Nephron progenitor cell (in vitro differentiated cells): ENCODE measurements around the gene MANBA.

Experiments
- DNase-seq: peaks from one replicate; pipeline ENCODE4 v3.0.0; 2021
- H3K27ac Mint-ChIP-seq: 2 replicates; pipeline ENCODE4 v1.8.0; 2021; ENCODE audit warnings: mild to moderate bottlenecking, moderate library complexity, mixed read lengths
- H3K27me3 Mint-ChIP-seq: 2 replicates; pipeline ENCODE4 v1.8.0; 2021; ENCODE audit warnings: mild to moderate bottlenecking, low read depth, mixed read lengths; ENCODE audit not compliant: poor library complexity
- H3K36me3 Mint-ChIP-seq: 2 replicates; pipeline ENCODE4 v1.8.0; 2021; ENCODE audit warnings: low read depth, mixed read lengths
- H3K4me1 Mint-ChIP-seq: 2 replicates; pipeline ENCODE4 v1.8.0; 2021; ENCODE audit warnings: mixed read lengths
- H3K4me3 Mint-ChIP-seq: 2 replicates; pipeline ENCODE4 v1.8.0; 2021; ENCODE audit warnings: mild to moderate bottlenecking, moderate library complexity, mixed read lengths
- H3K9me3 Mint-ChIP-seq: 2 replicates; pipeline ENCODE4 v1.8.0; 2021; ENCODE audit warnings: mild to moderate bottlenecking, moderate library complexity, mixed read lengths
- CTCF ChIP-seq: fragments of 200-600 bp; sonication (generic); IDR thresholded peaks from 2 replicates; pipeline ENCODE4 v1.5.0; 2021; ENCODE audit warnings: antibody characterized with exemption

Gene MANBA

GRCh38 chr4:102647117-102647516, 113.7 kb downstream of the MANBA start:
- Mint-ChIP-seq H3K4me1 (no peaks in the 10 kb centered on the region), H3K27me3 (no peaks in the 10 kb centered on the region), H3K27ac (no peak overlapping the region), H3K4me3 (no peak overlapping the region), H3K9me3 (no peaks in the 10 kb centered on the region), H3K36me3 (peaks cover 33% of the 10 kb centered on the region)
- TF ChIP-seq CTCF, result no peak
- DNase-seq, result no peak

- H3K27ac Mint-ChIP-seq, result no peak overlapping the region
- H3K27me3 Mint-ChIP-seq, result no peaks in the 10 kb centered on the region
- no peak overlapping the region for H3K4me3 Mint-ChIP-seq
These were observed 118.0 kb downstream of the MANBA start for GRCh38 chr4:102642631-102643298.

GRCh38 chr4:102641793-102642192, 119.0 kb downstream of the MANBA start:
- Mint-ChIP-seq H3K4me3 (no peak overlapping the region), H3K9me3 (no peaks in the 10 kb centered on the region), H3K27ac (no peak overlapping the region), H3K36me3 (peaks cover 34% of the 10 kb centered on the region), H3K4me1 (no peaks in the 10 kb centered on the region), H3K27me3 (no peaks in the 10 kb centered on the region)
- no peak for DNase-seq
- TF ChIP-seq CTCF, result no peak

More at GRCh38 chr4:102642631-102643298, 118.0 kb downstream of the MANBA start:
- Mint-ChIP-seq H3K9me3 (no peaks in the 10 kb centered on the region), H3K4me1 (no peaks in the 10 kb centered on the region), H3K36me3 (peaks cover 30% of the 10 kb centered on the region)
- TF ChIP-seq CTCF, result no peak
- no peak for DNase-seq

- no peak overlapping the region for H3K27ac Mint-ChIP-seq
- H3K36me3 Mint-ChIP-seq, result peaks cover 35% of the 10 kb centered on the region
These were observed 120.1 kb downstream of the MANBA start for GRCh38 chr4:102640669-102641068.

GRCh38 chr4:102639598-102639997, 121.2 kb downstream of the MANBA start:
- Mint-ChIP-seq H3K27ac (no peak overlapping the region), H3K27me3 (no peaks in the 10 kb centered on the region), H3K4me3 (no peak overlapping the region), H3K36me3 (peaks cover 35% of the 10 kb centered on the region), H3K4me1 (no peaks in the 10 kb centered on the region), H3K9me3 (no peaks in the 10 kb centered on the region)
- no peak for DNase-seq
- no peak for TF ChIP-seq CTCF

More at GRCh38 chr4:102640669-102641068, 120.1 kb downstream of the MANBA start:
- TF ChIP-seq CTCF, result no peak
- Mint-ChIP-seq H3K4me3 (no peak overlapping the region), H3K9me3 (no peaks in the 10 kb centered on the region), H3K27me3 (no peaks in the 10 kb centered on the region), H3K4me1 (no peaks in the 10 kb centered on the region)
- DNase-seq, result no peak

GRCh38 chr4:102638621-102639020, 122.1 kb downstream of the MANBA start:
- Mint-ChIP-seq H3K27me3 (no peaks in the 10 kb centered on the region), H3K36me3 (peaks cover 29% of the 10 kb centered on the region), H3K9me3 (no peaks in the 10 kb centered on the region), H3K4me1 (no peaks in the 10 kb centered on the region), H3K4me3 (no peak overlapping the region), H3K27ac (no peak overlapping the region)
- DNase-seq, result no peak
- TF ChIP-seq CTCF, result no peak
